ENCODE data around the gene LAMA1. TPM values are rescaled to one million over a fixed set of nuclear protein-coding genes. Genes with fewer than 3 reads are reported as not detected.

Gene LAMA1
- total RNA-seq, 3 donors from 2014 or later: 2.7 to 20.8 (median 6.1) TPM

- intact Hi-C loops (cut with DNase I, micrococcal nuclease): no loop called here
- H3K4me3 ChIP-seq: no peak overlapping the region
- H3K4me1 ChIP-seq (ENCODE audit: low read depth): peaks cover 10% of the 10 kb centered on the region
- no peak for ATAC-seq
- no peak for DNase-seq
- TF ChIP-seq, protein P1, sequence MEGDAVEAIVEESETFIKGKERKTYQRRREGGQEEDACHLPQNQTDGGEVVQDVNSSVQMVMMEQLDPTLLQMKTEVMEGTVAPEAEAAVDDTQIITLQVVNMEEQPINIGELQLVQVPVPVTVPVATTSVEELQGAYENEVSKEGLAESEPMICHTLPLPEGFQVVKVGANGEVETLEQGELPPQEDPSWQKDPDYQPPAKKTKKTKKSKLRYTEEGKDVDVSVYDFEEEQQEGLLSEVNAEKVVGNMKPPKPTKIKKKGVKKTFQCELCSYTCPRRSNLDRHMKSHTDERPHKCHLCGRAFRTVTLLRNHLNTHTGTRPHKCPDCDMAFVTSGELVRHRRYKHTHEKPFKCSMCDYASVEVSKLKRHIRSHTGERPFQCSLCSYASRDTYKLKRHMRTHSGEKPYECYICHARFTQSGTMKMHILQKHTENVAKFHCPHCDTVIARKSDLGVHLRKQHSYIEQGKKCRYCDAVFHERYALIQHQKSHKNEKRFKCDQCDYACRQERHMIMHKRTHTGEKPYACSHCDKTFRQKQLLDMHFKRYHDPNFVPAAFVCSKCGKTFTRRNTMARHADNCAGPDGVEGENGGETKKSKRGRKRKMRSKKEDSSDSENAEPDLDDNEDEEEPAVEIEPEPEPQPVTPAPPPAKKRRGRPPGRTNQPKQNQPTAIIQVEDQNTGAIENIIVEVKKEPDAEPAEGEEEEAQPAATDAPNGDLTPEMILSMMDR (IDR thresholded peaks at IDR 0.05): no peak
- H3K9me3 ChIP-seq: no peaks in the 10 kb centered on the region
- no peaks in the 10 kb centered on the region for H3K36me3 ChIP-seq (ENCODE audit: low read depth)
Measured at GRCh38 chr18:6954501-6954900, 163.1 kb downstream of the LAMA1 start.

DNA sequence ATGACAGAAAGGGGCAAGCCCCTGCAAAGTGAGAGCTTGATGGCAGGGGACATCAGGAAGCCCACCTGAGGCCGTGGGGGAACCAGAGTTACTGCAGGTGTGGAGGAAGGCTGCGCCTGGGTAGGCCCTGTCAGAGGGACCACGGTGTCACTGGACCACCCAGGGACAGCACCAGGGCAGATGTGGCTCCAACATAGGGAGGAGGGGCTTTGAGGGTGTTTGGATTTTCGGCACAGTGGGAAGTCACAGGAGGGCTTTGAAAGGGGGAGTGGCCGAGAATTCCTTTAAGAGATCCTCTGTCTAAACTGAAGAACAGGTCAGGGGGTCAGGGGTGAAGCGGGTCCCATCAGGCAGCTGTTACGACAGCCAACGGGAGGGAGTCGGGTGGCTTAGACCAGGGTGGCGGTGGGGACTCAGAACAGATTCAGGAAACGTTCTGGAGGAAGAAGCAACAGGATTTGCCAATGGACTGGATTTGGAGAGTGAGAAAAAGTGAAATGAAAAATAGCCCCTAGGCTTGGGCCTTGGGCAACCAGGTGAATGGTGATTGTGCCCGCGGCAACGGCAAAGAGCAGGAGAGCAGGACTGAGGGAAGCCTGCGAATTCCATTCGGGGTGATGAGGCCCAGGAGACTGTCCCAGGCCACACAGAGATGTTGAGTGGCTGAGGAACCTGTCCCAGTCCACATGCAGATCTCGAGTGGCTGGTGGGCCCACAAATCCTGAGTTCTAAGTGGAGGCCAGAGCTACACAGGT is 166.1 kb downstream of the LAMA1 start:
- Histone ChIP-seq H3K4me1 (ENCODE audit: low read depth) (peaks cover 33% of the 10 kb centered on the region), H3K9me3 (no peaks in the 10 kb centered on the region), H3K4me3 (no peak overlapping the region), H3K36me3 (ENCODE audit: low read depth) (no peaks in the 10 kb centered on the region)
- TF ChIP-seq, protein P1 (IDR thresholded peaks at IDR 0.05): no peak
- ATAC-seq: no peak
- DNase-seq: no peak
- intact Hi-C loops (cut with DNase I, micrococcal nuclease): no loop called here

DNA sequence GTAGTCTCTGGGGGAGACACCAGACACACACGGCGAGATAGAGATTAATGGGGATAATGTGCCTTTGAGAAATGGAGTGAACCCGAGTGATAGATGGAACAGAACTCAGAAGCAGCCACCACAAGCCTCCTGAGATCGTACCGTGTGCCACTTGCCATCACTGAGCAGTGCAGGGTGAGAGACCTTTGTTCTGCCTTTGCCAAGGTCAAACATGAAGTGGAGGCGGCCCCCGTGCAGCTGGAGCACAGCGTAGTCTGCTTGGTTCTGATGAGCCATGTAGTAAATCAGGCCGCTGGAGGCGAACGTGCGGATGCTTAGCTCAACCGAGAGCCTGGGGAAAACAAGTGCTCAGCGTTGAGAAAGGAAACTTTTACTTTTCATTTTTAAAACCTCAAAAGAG is 167.0 kb downstream of the LAMA1 start:
- Histone ChIP-seq H3K4me3 (no peak overlapping the region), H3K9me3 (no peaks in the 10 kb centered on the region), H3K36me3 (ENCODE audit: low read depth) (no peaks in the 10 kb centered on the region), H3K4me1 (ENCODE audit: low read depth) (peaks cover 33% of the 10 kb centered on the region)
- intact Hi-C loops (cut with DNase I, micrococcal nuclease): no loop called here
- ATAC-seq (no peak), DNase-seq (peak in 2 of 3 donors; percentile 40 to 51)
- TF ChIP-seq, protein P1 (IDR thresholded peaks at IDR 0.05): no peak

- peak in 1 of 3 donors; percentile 52 for DNase-seq
- Histone ChIP-seq H3K36me3 (ENCODE audit: low read depth) (no peaks in the 10 kb centered on the region), H3K4me3 (no peak overlapping the region), H3K4me1 (ENCODE audit: low read depth) (peaks cover 33% of the 10 kb centered on the region), H3K9me3 (no peaks in the 10 kb centered on the region)
- ATAC-seq: peak; percentile 66
- intact Hi-C loops (cut with DNase I, micrococcal nuclease): no loop called here
- TF ChIP-seq, protein P1 (IDR thresholded peaks at IDR 0.05): no peak
Measured at GRCh38 chr18:6949800-6950586, 167.6 kb downstream of the LAMA1 start.

- intact Hi-C loops (cut with DNase I, micrococcal nuclease): no loop called here
- TF ChIP-seq, protein P1 (IDR thresholded peaks at IDR 0.05): no peak
- no peaks in the 10 kb centered on the region for H3K9me3 ChIP-seq
- H3K4me3 ChIP-seq: no peak overlapping the region
- peak; percentile 47 for ATAC-seq
- no peaks in the 10 kb centered on the region for H3K36me3 ChIP-seq (ENCODE audit: low read depth)
- peak in 2 of 3 donors; percentile 41 to 53 for DNase-seq
- peaks cover 33% of the 10 kb centered on the region for H3K4me1 ChIP-seq (ENCODE audit: low read depth)
Measured at GRCh38 chr18:6948281-6949055, 169.1 kb downstream of the LAMA1 start.
